Measurements from ENCODE around the gene LPAR2.

DNA sequence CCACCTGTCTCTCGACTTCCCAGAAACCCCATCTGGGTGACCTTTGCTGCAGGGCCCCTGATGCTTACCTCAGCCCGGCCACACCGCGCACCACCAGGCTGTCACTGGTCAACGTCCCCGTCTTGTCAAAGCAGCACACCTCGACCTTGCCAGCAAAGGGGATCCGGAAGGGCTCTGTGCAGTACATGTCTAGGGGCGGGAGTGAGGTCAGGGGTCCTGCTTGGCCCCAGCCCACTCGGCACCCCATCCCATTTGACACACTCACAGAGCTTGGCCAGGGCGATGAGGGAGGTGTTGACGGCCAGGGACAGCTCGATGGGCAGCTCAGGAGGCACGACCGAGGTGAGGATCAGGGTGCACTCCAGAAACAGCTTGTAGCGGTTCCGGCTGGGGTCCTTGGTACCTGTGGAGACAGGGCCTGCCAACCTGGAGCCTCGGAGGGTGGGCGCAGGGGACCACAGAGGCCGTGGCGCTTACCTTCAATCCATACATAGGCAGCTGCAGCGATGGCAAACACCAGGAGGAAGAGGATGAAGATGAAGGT, 27.1 kb upstream of the LPAR2 start:
- TF ChIP-seq EZH2phosphoT487 (IDR thresholded peaks at IDR 0.05; ENCODE audit: low read length), result no peak
- TF ChIP-seq, protein P1, sequence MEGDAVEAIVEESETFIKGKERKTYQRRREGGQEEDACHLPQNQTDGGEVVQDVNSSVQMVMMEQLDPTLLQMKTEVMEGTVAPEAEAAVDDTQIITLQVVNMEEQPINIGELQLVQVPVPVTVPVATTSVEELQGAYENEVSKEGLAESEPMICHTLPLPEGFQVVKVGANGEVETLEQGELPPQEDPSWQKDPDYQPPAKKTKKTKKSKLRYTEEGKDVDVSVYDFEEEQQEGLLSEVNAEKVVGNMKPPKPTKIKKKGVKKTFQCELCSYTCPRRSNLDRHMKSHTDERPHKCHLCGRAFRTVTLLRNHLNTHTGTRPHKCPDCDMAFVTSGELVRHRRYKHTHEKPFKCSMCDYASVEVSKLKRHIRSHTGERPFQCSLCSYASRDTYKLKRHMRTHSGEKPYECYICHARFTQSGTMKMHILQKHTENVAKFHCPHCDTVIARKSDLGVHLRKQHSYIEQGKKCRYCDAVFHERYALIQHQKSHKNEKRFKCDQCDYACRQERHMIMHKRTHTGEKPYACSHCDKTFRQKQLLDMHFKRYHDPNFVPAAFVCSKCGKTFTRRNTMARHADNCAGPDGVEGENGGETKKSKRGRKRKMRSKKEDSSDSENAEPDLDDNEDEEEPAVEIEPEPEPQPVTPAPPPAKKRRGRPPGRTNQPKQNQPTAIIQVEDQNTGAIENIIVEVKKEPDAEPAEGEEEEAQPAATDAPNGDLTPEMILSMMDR (IDR thresholded peaks at IDR 0.05; ENCODE audit: low read length), result no peak

All from MM.1S (cell line).